Spleen (tissue), 11 donors: ENCODE data around the gene RAB13. TPM values are rescaled to one million over a fixed set of nuclear protein-coding genes. Genes with fewer than 3 reads are reported as not detected.

Source experiments
- DNase-seq: peaks from one replicate; pipeline ENCODE4 v3.0.0-alpha.2; 2020
- H3K27ac ChIP-seq, 8 donors: fragments of 200-600 bp; sonication (generic) in 7 of 8; 1 replicate in 4 of 8; 2 replicates in 4 of 8; pipeline versions ENCODE4 v1.5.0 to v1.8.0; 2016 to 2021; ENCODE audit warnings: inconsistent platforms in 4 of 8, mild to moderate bottlenecking in 4 of 8, moderate library complexity in 1 of 8
- H3K27me3 ChIP-seq, 7 donors: fragments of 200-600 bp; sonication (generic) in 6 of 7; replicated peaks in 1 of 7; 1 replicate in 4 of 7; 2 replicates in 3 of 7; pipeline versions ENCODE4 v1.5.0 to v1.8.0; 2016 to 2021; ENCODE audit warnings: inconsistent platforms in 3 of 7, mild to moderate bottlenecking in 1 of 7
- H3K36me3 ChIP-seq, 6 donors: fragments of 200-600 bp; sonication (generic) in 5 of 6; 1 replicate in 4 of 6; 2 replicates in 2 of 6; pipeline versions ENCODE4 v1.5.0 to v1.8.0; 2016 to 2021; ENCODE audit warnings: inconsistent platforms in 2 of 6
- H3K4me1 ChIP-seq, 6 donors: fragments of 200-600 bp; sonication (generic) in 5 of 6; 1 replicate in 3 of 6; 2 replicates in 3 of 6; pipeline versions ENCODE4 v1.5.0 to v1.8.0; 2016 to 2021; ENCODE audit warnings: inconsistent platforms in 3 of 6
- H3K4me3 ChIP-seq, 8 donors: fragments of 200-600 bp; sonication (generic) in 7 of 8; 1 replicate in 4 of 8; 2 replicates in 4 of 8; pipeline versions ENCODE4 v1.5.0 to v1.8.0; 2016 to 2021; ENCODE audit warnings: inconsistent platforms in 4 of 8, mild to moderate bottlenecking in 4 of 8, moderate library complexity in 2 of 8
- H3K9me3 ChIP-seq, 8 donors: fragments of 200-600 bp; sonication (generic) in 7 of 8; 1 replicate in 4 of 8; 2 replicates in 4 of 8; pipeline versions ENCODE4 v1.5.0 to v1.8.0; 2016 to 2021; ENCODE audit warnings: inconsistent platforms in 4 of 8
- POLR2A ChIP-seq, 3 donors: fragments of 450-650 bp; IDR thresholded peaks; one replicate each; pipeline ENCODE4 v1.5.1; 2017; ENCODE audit warnings: antibody characterized with exemption in 3 of 3, mild to moderate bottlenecking in 1 of 3
- POLR2AphosphoS5 ChIP-seq, 3 donors: sonication (generic); formaldehyde crosslinking; IDR thresholded peaks; one replicate each; pipeline ENCODE4 v1.5.1; 2017; ENCODE audit warnings: antibody characterized with exemption in 3 of 3
- WGBS, 5 donors: extraction: QIAGEN DNeasy Blood & Tissue Kit in 3 of 5; methylation state at CpG; one replicate each; pipeline versions ENCODE4 v1.1.5 to v1.1.7; 2013 to 2018; 5-methylcytosine and 5-hydroxymethylcytosine counted together
- intact Hi-C: fragments of 100-400 bp; cut with DNase I; formaldehyde crosslinking; loops from one replicate; pipeline ENCODE4 v1.15.0; 2023; ENCODE audit warnings: low total_unique reads
- polyA plus RNA-seq, 3 donors: library from polyadenylated mRNA; stranded (reverse); fragments of 200-250 nt; gene quantifications; one replicate each; pipeline ENCODE4 v1.2.1, GENCODE V29; 2013
- total RNA-seq, 7 donors: library from RNA; depleted of rRNA in 3 of 7; stranded (reverse); fragments of >200 nt in 3 of 7; fragmentation: NEBNext Ultra II Directional in 4 of 7; extraction: Animal tissue kit (Norgen Biotek cat#: 25700) in 4 of 7; gene quantifications; one replicate each; pipeline versions ENCODE4 v1.1.0 to v1.2.1, GENCODE V29; 2016 to 2021
- TF ChIP-seq, protein P1 (sequence below), 11 experiments: fragments of 200-600 bp in 7 of 11; fragments of 450-650 bp in 4 of 11; sonication (generic) in 4 of 11; IDR thresholded peaks in 8 of 11; conservative IDR thresholded peaks in 3 of 11; 1 replicate in 7 of 11; 2 replicates in 4 of 11; pipeline versions ENCODE4 v1.4.0 to v1.8.0; 2016 to 2021; ENCODE audit warnings: antibody characterized with exemption in 11 of 11, inconsistent platforms in 4 of 11, mild to moderate bottlenecking in 1 of 11
- donor health status: healthy with polysubstance abuse.
- donor health status: DM: no; HTN: no; CAD: no; lungs with moderate emphysema.
- donor health status: DM: no; HTN: no; CAD: no.
- donor health status: Bipolar disorder and iron deficiency.
- donor health status: healthy.
- donor health status: DM: no; HTN: no; CAD: no.
- donor health status: DM: yes; HTN: yes; CAD: no.

Gene RAB13
- total and polyA plus RNA-seq, 10 donors: 31.8 to 115 (median 74.9) TPM

DNA sequence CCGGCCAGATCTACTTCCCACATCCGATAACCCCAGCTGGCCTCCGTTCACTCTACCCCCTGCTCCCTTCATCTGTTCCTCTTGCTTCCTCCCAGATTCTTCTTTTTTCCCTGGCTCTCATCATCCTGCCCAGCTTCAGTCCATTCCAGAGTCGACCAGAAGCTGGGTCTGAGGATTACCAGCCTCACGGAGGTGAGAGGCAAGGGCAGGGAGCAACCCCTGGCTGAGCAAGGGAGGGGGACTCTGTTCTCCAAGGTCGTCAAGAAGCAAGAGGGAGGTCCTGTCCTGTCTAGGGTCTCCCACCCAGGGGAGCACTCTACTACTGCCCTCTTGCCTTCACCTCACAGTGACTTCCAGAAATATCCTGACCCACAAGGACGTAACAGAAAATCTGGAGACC, 12.6 kb downstream of the RAB13 start:
- Histone ChIP-seq H3K9me3 (no peaks in the 10 kb centered on the region), H3K27me3 (no peaks in the 10 kb centered on the region), H3K4me1 (peaks cover 23 to 72% (median 39%) of the 10 kb centered on the region in 6 donors), H3K36me3 (peaks cover 0 to 42% (median 32%) of the 10 kb centered on the region in 6 donors), H3K4me3 (no peak overlapping the region), H3K27ac (peak overlapping the region in 1 of 8 donors; percentile 31)
- no peak for TF ChIP-seq POLR2A (IDR thresholded peaks at IDR 0.05)
- peak in 1 of 3 donors; percentile 30 for TF ChIP-seq POLR2AphosphoS5 (IDR thresholded peaks at IDR 0.05)
- TF ChIP-seq, protein P1, sequence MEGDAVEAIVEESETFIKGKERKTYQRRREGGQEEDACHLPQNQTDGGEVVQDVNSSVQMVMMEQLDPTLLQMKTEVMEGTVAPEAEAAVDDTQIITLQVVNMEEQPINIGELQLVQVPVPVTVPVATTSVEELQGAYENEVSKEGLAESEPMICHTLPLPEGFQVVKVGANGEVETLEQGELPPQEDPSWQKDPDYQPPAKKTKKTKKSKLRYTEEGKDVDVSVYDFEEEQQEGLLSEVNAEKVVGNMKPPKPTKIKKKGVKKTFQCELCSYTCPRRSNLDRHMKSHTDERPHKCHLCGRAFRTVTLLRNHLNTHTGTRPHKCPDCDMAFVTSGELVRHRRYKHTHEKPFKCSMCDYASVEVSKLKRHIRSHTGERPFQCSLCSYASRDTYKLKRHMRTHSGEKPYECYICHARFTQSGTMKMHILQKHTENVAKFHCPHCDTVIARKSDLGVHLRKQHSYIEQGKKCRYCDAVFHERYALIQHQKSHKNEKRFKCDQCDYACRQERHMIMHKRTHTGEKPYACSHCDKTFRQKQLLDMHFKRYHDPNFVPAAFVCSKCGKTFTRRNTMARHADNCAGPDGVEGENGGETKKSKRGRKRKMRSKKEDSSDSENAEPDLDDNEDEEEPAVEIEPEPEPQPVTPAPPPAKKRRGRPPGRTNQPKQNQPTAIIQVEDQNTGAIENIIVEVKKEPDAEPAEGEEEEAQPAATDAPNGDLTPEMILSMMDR (IDR thresholded peaks at IDR 0.05 in 8 of 11, conservative IDR thresholded peaks at IDR 0.05 in 3 of 11): no peak
- intact Hi-C loops: no loop called here
- 82 to 92% (median 85%) methylated on average over 7 of the region's 7 CpGs for WGBS, 5 donors
- peak; percentile 59 for DNase-seq

DNA sequence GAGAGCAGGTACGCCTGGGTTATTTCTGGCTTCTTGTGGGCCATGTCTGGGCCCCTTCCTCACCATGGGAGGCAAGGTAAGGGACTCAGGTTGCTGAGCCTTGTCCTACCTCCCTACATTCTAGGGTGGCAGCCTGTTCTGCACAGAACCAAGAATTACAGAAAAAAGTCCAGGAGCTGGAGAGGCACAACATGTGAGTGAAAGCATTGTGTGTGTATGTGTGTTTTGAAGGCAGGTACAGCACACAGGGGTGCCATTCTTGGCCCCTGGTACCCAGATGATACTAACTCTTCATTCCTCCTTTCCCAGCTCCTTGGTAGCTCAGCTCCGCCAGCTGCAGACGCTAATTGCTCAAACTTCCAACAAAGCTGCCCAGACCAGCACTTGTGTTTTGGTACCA, 13.1 kb downstream of the RAB13 start:
- TF ChIP-seq POLR2AphosphoS5 (IDR thresholded peaks at IDR 0.05) (no peak), POLR2A (IDR thresholded peaks at IDR 0.05) (no peak)
- TF ChIP-seq, protein P1 (IDR thresholded peaks at IDR 0.05 in 8 of 11, conservative IDR thresholded peaks at IDR 0.05 in 3 of 11): no peak
- H3K27me3 ChIP-seq: no peaks in the 10 kb centered on the region
- intact Hi-C loops: no loop called here
- WGBS, 5 donors: 93 to 99% (median 96%) methylated on average over 3 of the region's 3 CpGs
- peak overlapping the region in 1 of 8 donors; percentile 55 for H3K27ac ChIP-seq
- DNase-seq: no peak
- no peaks in the 10 kb centered on the region for H3K9me3 ChIP-seq
- peaks cover 0 to 42% (median 32%) of the 10 kb centered on the region in 6 donors for H3K36me3 ChIP-seq
- H3K4me3 ChIP-seq: no peak overlapping the region
- peaks cover 21 to 72% (median 39%) of the 10 kb centered on the region in 6 donors for H3K4me1 ChIP-seq

DNA sequence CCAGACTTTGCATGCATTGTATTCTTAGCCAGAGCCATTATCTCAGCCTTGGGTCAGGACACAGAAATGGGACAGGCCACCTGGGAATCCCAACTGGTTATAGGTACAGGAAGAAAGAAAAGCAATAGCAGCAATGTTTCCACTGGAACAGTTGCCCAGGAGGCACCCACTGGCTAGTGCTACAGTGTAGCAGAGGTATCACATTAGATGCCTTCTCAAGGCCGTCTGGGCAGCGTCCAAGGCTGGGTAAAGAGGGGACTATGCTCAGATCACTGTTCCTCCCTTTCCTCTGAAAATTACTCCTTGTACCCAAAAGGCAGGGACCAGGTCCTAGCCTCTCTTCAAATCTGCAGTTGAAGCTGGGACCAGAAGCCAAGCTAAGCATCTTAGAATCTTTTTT, 15.8 kb downstream of the RAB13 start:
- WGBS, 5 donors: 58 to 87% (median 82%) methylated on average over 2 of the region's 2 CpGs
- peak; percentile 54 for DNase-seq
- intact Hi-C loops: no loop called here

DNA sequence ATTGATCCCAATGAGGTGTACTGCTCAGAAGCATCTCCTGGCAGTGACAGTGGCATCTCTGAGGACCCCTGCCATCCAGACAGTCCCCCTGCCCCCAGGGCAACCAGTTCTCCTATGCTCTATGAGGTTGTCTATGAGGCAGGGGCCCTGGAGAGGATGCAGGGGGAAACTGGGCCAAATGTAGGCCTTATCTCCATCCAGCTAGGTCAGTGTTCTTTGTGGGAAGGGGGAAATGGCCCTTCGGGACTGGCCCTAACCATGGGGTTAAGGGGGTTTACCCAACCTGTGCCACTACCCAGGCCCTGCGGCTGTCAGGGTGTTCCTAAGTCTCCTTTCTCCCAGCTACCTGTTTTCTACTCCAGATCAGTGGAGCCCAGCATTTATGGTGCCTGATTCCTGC, 17.2 kb downstream of the RAB13 start:
- intact Hi-C loops: no loop called here
- Histone ChIP-seq H3K4me3 (peak overlapping the region in 2 of 8 donors; percentile 65 to 83), H3K4me1 (peaks cover 31 to 71% (median 49%) of the 10 kb centered on the region in 6 donors), H3K36me3 (peaks cover 0 to 19% (median 12%) of the 10 kb centered on the region in 6 donors), H3K9me3 (no peaks in the 10 kb centered on the region), H3K27me3 (no peaks in the 10 kb centered on the region), H3K27ac (peak overlapping the region in 5 of 8 donors; percentile 9 to 98 (median 96))
- WGBS, 5 donors: 61 to 90% (median 83%) methylated on average over 1 to 2 of the region's 2 CpGs
- TF ChIP-seq, protein P1 (IDR thresholded peaks at IDR 0.05 in 8 of 11, conservative IDR thresholded peaks at IDR 0.05 in 3 of 11): no peak
- TF ChIP-seq POLR2A (IDR thresholded peaks at IDR 0.05): no peak
- DNase-seq: peak; percentile 52

More for the DNA sequence above, 15.8 kb downstream of the RAB13 start:
- Histone ChIP-seq H3K27me3 (no peaks in the 10 kb centered on the region), H3K9me3 (no peaks in the 10 kb centered on the region), H3K4me1 (peaks cover 23 to 71% (median 40%) of the 10 kb centered on the region in 6 donors), H3K27ac (no peak overlapping the region), H3K4me3 (no peak overlapping the region), H3K36me3 (peaks cover 0 to 32% (median 25%) of the 10 kb centered on the region in 6 donors)
- TF ChIP-seq POLR2A (IDR thresholded peaks at IDR 0.05) (no peak), POLR2AphosphoS5 (IDR thresholded peaks at IDR 0.05) (no peak)
- TF ChIP-seq, protein P1 (IDR thresholded peaks at IDR 0.05 in 8 of 11, conservative IDR thresholded peaks at IDR 0.05 in 3 of 11): no peak
